CD4-positive, alpha-beta T cell treated with Interleukin-1 beta for 1 hour (primary cell): ENCODE data around the gene MMP17.

Source experiments
- DNase-seq, 2 donors: peaks; one replicate each; pipeline ENCODE4 v3.0.0-alpha.2; 2020 to 2022

The MMP17 gene

GRCh38 chr12:131827961-131828534, at the start of gene MMP17:
Gene MMP17, plus strand, starts transcription at chr12:131828393. Its CDS starts 102 bp downstream, at chr12:131828495.
- peak; percentile 21 to 54 for DNase-seq

- DNase-seq, result no peak
These were observed 49.2 kb upstream of the MMP17 start for GRCh38 chr12:131779027-131779426.

GRCh38 chr12:131782061-131782460, 46.1 kb upstream of the MMP17 start:
- DNase-seq, result no peak

GRCh38 chr12:131783915-131784541, 44.2 kb upstream of the MMP17 start:
- no peak for DNase-seq

- DNase-seq, result no peak
These were observed 43.1 kb upstream of the MMP17 start for GRCh38 chr12:131784909-131785762.

GRCh38 chr12:131785763-131786330, 42.3 kb upstream of the MMP17 start:
- DNase-seq, result no peak

- no peak for DNase-seq
These were observed 41.9 kb upstream of the MMP17 start for GRCh38 chr12:131786331-131786730.

GRCh38 chr12:131787143-131787660, 41.0 kb upstream of the MMP17 start:
- DNase-seq, result no peak

GRCh38 chr12:131788070-131788469, 40.1 kb upstream of the MMP17 start:
- DNase-seq, result no peak

- no peak for DNase-seq
These were observed 38.6 kb upstream of the MMP17 start for GRCh38 chr12:131789638-131790037.

- no peak for DNase-seq
These were observed 34.8 kb upstream of the MMP17 start for GRCh38 chr12:131793243-131794022.

- no peak for DNase-seq
These were observed 34.1 kb upstream of the MMP17 start for GRCh38 chr12:131794061-131794460.

GRCh38 chr12:131794573-131794972, 33.6 kb upstream of the MMP17 start:
- no peak for DNase-seq

GRCh38 chr12:131795064-131795463, 33.1 kb upstream of the MMP17 start:
- DNase-seq, result no peak

- DNase-seq, result no peak
These were observed 32.3 kb upstream of the MMP17 start for GRCh38 chr12:131795690-131796410.

- no peak for DNase-seq
These were observed 31.8 kb upstream of the MMP17 start for GRCh38 chr12:131796411-131796736.

- DNase-seq, result no peak
These were observed 31.2 kb upstream of the MMP17 start for GRCh38 chr12:131796754-131797587.

GRCh38 chr12:131797588-131797934, 30.6 kb upstream of the MMP17 start:
- no peak for DNase-seq

GRCh38 chr12:131799195-131799594, 29.0 kb upstream of the MMP17 start:
- DNase-seq, result no peak

- DNase-seq, result no peak
These were observed 28.2 kb upstream of the MMP17 start for GRCh38 chr12:131799828-131800593.
